Measurements from ENCODE around the gene SLIT3. TPM values are rescaled to one million over a fixed set of nuclear protein-coding genes. Genes with fewer than 3 reads are reported as not detected.

SLIT3 gene
- total RNA-seq, 6 donors from 2014 or later, result 10.8 to 57.3 (median 32.2) TPM

DNA sequence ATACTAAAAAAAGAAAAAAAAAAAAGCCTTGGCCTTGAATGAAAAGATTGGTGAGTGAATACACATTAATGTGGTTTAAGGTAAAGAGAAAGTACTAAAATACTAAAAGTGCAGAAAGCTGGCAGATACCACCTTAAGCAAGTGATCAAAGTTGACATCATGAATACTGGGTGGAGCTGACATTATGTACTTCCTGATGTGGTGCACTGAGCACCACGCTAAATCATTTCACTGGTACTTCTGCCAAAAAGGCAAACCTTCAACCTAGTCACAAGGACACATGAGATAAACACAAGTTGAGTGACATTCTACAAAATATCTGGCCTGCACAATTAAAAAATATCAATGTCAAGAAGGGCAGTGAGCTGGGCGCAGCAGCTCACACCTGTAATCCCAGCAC, 687.9 kb downstream of the SLIT3 start:
- TF ChIP-seq POLR2A (IDR thresholded peaks at IDR 0.05), result no peak
- TF ChIP-seq EP300 (IDR thresholded peaks at IDR 0.05), result no peak
- TF ChIP-seq POLR2AphosphoS5 (IDR thresholded peaks at IDR 0.05), result no peak
- TF ChIP-seq, protein P1, sequence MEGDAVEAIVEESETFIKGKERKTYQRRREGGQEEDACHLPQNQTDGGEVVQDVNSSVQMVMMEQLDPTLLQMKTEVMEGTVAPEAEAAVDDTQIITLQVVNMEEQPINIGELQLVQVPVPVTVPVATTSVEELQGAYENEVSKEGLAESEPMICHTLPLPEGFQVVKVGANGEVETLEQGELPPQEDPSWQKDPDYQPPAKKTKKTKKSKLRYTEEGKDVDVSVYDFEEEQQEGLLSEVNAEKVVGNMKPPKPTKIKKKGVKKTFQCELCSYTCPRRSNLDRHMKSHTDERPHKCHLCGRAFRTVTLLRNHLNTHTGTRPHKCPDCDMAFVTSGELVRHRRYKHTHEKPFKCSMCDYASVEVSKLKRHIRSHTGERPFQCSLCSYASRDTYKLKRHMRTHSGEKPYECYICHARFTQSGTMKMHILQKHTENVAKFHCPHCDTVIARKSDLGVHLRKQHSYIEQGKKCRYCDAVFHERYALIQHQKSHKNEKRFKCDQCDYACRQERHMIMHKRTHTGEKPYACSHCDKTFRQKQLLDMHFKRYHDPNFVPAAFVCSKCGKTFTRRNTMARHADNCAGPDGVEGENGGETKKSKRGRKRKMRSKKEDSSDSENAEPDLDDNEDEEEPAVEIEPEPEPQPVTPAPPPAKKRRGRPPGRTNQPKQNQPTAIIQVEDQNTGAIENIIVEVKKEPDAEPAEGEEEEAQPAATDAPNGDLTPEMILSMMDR (IDR thresholded peaks at IDR 0.05), result no peak
- H3K4me3 ChIP-seq, result no peak overlapping the region
- no peaks in the 10 kb centered on the region for H3K36me3 ChIP-seq
- H3K4me1 ChIP-seq, result no peaks in the 10 kb centered on the region
- H3K27ac ChIP-seq, result no peak overlapping the region
- peak in 1 of 2 donors; percentile 32 for ATAC-seq (ENCODE audit: low FRiP score in 2 of 2)
- DNase-seq, result no peak
- WGBS, 2 donors, result 24 to 32% methylated on average over 2 of the region's 2 CpGs
- H3K9me3 ChIP-seq, result no peaks in the 10 kb centered on the region
- no peaks in the 10 kb centered on the region for H3K27me3 ChIP-seq

DNA sequence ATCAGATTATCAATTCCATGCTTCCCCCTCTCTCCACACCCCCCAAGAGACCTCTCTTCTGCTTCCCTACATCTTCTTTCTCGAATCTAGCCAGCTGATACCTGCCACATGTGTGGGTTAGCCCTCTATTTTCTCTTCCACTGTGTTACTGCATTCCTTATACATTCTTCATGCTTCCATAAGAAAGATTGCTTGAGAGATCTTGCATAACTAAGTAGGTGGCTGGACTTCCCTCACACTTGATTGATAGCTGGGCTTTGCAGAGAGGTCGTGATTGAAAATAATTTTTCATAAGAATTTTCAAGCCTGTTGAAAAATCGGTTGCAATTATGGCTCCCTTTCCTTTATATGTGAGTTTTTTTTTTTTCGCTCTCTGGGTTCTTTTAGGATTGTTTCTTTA, 688.8 kb downstream of the SLIT3 start:
- Histone ChIP-seq H3K27ac (no peak overlapping the region), H3K4me3 (no peak overlapping the region), H3K9me3 (no peaks in the 10 kb centered on the region), H3K27me3 (no peaks in the 10 kb centered on the region), H3K36me3 (no peaks in the 10 kb centered on the region), H3K4me1 (no peaks in the 10 kb centered on the region)
- 75 to 79% methylated on average over 4 of the region's 4 CpGs for WGBS, 2 donors
- no peak for DNase-seq
- no peak for ATAC-seq (ENCODE audit: low FRiP score in 2 of 2)
- TF ChIP-seq EP300 (IDR thresholded peaks at IDR 0.05) (no peak), POLR2AphosphoS5 (IDR thresholded peaks at IDR 0.05) (no peak), POLR2A (IDR thresholded peaks at IDR 0.05) (no peak)
- TF ChIP-seq, protein P1 (IDR thresholded peaks at IDR 0.05), result no peak

Small RNAs within 50 kb of the gene (small RNA-seq; reads per million reads assigned to genes)
- gene MIR218-2, result 0 reads per million in 4 donors
- 0.13 to 1.4 (median 0.66) reads per million in 4 donors for gene MIR585
- 0 reads per million in 4 donors for gene RF00019
